HepG2 (cell line): Measurements from ENCODE around the gene ZFPM1. TPM values are rescaled to one million over a fixed set of nuclear protein-coding genes. Genes with fewer than 3 reads are reported as not detected.

Experiments used
- BRD4 ChIP-seq: sonication (generic); formaldehyde crosslinking; IDR thresholded peaks from 2 replicates; pipeline ENCODE4 v1.4.0; 2020; ENCODE audit warnings: missing genetic modification reagents
- GATAD2A ChIP-seq: IDR thresholded peaks from 2 replicates; pipeline ENCODE4 v1.6.1; 2016
- GTF2F1 ChIP-seq: fragments of 150-350 bp; IDR thresholded peaks from 2 replicates; pipeline ENCODE4 v1.6.1; 2014; ENCODE audit warnings: low read length
- KAT8 ChIP-seq: IDR thresholded peaks from 2 replicates; pipeline ENCODE4 v1.6.1; 2016; ENCODE audit warnings: missing genetic modification reagents, missing compliant biosample characterization
- MAX ChIP-seq: IDR thresholded peaks from 2 replicates; pipeline ENCODE4 v1.6.1; 2012; ENCODE audit warnings: inconsistent platforms
- MED8 ChIP-seq: sonication (generic); formaldehyde crosslinking; IDR thresholded peaks from 2 replicates; pipeline ENCODE4 v1.8.1; 2023; ENCODE audit warnings: mild to moderate bottlenecking, missing genetic modification reagents; ENCODE audit not compliant: insufficient replicate concordance
- NFIB ChIP-seq: sonication (generic); formaldehyde crosslinking; IDR thresholded peaks from 2 replicates; pipeline ENCODE4 v1.9.0; 2021; ENCODE audit warnings: missing genetic modification reagents, mild to moderate bottlenecking, borderline replicate concordance
- NR2F1 ChIP-seq, 2 experiments: fragments of 450-650 bp in 1 of 2; formaldehyde crosslinking in 1 of 2; IDR thresholded peaks; 2 replicates each; pipeline versions ENCODE4 v1.5.0 to v1.6.1; 2016 to 2020; ENCODE audit warnings: mild to moderate bottlenecking in 1 of 2, missing compliant biosample characterization in 1 of 2, missing genetic modification reagents in 1 of 2, moderate library complexity in 1 of 2
- PHB2 ChIP-seq: fragments of 450-650 bp; IDR thresholded peaks from 2 replicates; pipeline ENCODE4 v1.6.1; 2018; ENCODE audit not compliant: partially characterized antibody
- PHF8 ChIP-seq: sonication (generic); formaldehyde crosslinking; IDR thresholded peaks from 2 replicates; pipeline ENCODE4 v1.5.0; 2020; ENCODE audit warnings: missing genetic modification reagents
- PRPF4 ChIP-seq: fragments of 200-400 bp; formaldehyde crosslinking; IDR thresholded peaks from 2 replicates; pipeline ENCODE4 v1.6.1; 2016; ENCODE audit warnings: low read length, low read depth; ENCODE audit not compliant: poor library complexity, severe bottlenecking
- RFX1 ChIP-seq: fragments of 450-650 bp; IDR thresholded peaks from 2 replicates; pipeline ENCODE4 v1.6.1; 2017
- ZEB1 ChIP-seq: IDR thresholded peaks from 2 replicates; pipeline ENCODE4 v1.6.1; 2012; ENCODE audit warnings: mild to moderate bottlenecking, low read depth, inconsistent platforms; ENCODE audit not compliant: insufficient replicate concordance
- ZNF124 ChIP-seq: sonication (generic); formaldehyde crosslinking; IDR thresholded peaks from 2 replicates; pipeline ENCODE4 v1.4.0; 2020; ENCODE audit warnings: missing genetic modification reagents
- ZNF230 ChIP-seq: sonication (generic); formaldehyde crosslinking; IDR thresholded peaks from 2 replicates; pipeline ENCODE4 v1.4.0; 2020; ENCODE audit warnings: mild to moderate bottlenecking, missing genetic modification reagents
- ZNF432 ChIP-seq: sonication (generic); formaldehyde crosslinking; IDR thresholded peaks from 2 replicates; pipeline ENCODE4 v1.5.0; 2020; ENCODE audit warnings: missing genetic modification reagents, mild to moderate bottlenecking, borderline replicate concordance
- ZNF703 ChIP-seq: sonication (generic); formaldehyde crosslinking; IDR thresholded peaks from 2 replicates; pipeline ENCODE4 v1.5.1; 2020; ENCODE audit warnings: missing genetic modification reagents, mild to moderate bottlenecking, moderate library complexity, borderline replicate concordance
- polyA plus RNA-seq, 8 experiments: library from polyadenylated mRNA; depleted of rRNA in 3 of 8; stranded (reverse) in 7 of 8; unstranded in 1 of 8; fragments of >200 nt; fragmentation: Illumina TruSeq in 4 of 8; extraction: Trizol in 4 of 8; gene quantifications; 2 replicates each; pipeline versions ENCODE4 v1.2.1 to v1.2.3, GENCODE V29; 2011 to 2016; ENCODE audit warnings: low read depth in 4 of 8, missing spikeins in 1 of 8, mixed read lengths in 1 of 8; ENCODE audit not compliant: insufficient read depth in 1 of 8
- total RNA-seq, 5 experiments: library from RNA; depleted of rRNA; stranded (reverse); fragments of >200 nt; fragmentation: Illumina TruSeq; extraction: Trizol; gene quantifications; 2 replicates each; pipeline ENCODE4 v1.2.3, GENCODE V29; 2016; ENCODE audit warnings: low read depth in 1 of 5
- TF ChIP-seq, protein P1 (sequence below): sonication (generic); formaldehyde crosslinking; IDR thresholded peaks from one replicate; pipeline ENCODE4 v1.5.1; 2020; ENCODE audit warnings: mild to moderate bottlenecking, missing genetic modification reagents; ENCODE audit errors: not compliant biosample characterization
- TF ChIP-seq, protein P2 (sequence below): sonication (generic); formaldehyde crosslinking; IDR thresholded peaks from 2 replicates; pipeline ENCODE4 v1.4.0; 2020; ENCODE audit warnings: missing genetic modification reagents
- TF ChIP-seq, protein P3 (sequence below): sonication (generic); formaldehyde crosslinking; IDR thresholded peaks from 2 replicates; pipeline ENCODE4 v1.8.0; 2023; ENCODE audit warnings: mild to moderate bottlenecking, missing genetic modification reagents

The ZFPM1 gene
- total and polyA plus RNA-seq, 2 of the 13 experiments (the other 11 are each of a cell fraction or from before 2014, with no cell fraction given): 1.3 to 3.8 TPM

DNA sequence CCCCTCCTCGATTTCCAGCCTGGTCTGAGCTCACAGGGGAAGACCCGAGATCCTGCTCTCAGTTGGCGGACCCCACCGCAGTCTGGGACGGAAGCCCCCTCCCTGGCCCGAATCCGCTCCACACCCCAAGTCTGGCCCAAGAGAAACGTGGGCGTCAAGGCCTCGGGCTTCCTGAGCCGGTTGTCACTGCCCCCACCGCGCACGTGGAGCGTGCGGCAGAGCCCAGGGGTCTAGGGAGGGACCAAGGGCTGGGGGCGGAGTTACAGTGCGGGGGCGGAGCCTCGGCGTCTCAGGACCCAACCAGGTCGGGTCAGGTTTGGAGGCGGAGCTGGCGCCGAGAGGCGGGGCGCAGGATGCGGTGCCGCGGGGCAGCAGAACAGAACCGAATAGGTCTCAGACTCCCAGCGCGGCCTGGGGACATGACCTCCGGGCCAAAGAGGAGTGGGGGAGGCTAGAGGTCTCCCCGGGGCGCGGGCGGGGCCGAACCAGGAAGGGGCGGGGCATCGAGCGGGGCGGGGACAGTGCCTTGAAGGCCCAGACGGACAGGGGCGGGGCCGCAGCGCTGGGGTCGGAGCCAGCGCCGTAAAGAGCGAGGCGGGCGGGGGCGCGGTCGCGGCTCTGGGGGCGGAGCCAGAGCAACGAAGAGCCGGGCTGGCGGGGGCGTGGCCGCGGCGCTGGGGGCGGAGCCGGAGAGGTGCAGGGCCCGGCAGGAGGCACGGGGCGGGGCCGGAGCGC is 431 bp upstream of the ZFPM1 start (continued):
- peak; percentile 70; the same call in 1 of the 2 replicates for TF ChIP-seq KAT8 (CRISPR knock-in tag)
- no peak for TF ChIP-seq PRPF4
- TF ChIP-seq, protein P1, sequence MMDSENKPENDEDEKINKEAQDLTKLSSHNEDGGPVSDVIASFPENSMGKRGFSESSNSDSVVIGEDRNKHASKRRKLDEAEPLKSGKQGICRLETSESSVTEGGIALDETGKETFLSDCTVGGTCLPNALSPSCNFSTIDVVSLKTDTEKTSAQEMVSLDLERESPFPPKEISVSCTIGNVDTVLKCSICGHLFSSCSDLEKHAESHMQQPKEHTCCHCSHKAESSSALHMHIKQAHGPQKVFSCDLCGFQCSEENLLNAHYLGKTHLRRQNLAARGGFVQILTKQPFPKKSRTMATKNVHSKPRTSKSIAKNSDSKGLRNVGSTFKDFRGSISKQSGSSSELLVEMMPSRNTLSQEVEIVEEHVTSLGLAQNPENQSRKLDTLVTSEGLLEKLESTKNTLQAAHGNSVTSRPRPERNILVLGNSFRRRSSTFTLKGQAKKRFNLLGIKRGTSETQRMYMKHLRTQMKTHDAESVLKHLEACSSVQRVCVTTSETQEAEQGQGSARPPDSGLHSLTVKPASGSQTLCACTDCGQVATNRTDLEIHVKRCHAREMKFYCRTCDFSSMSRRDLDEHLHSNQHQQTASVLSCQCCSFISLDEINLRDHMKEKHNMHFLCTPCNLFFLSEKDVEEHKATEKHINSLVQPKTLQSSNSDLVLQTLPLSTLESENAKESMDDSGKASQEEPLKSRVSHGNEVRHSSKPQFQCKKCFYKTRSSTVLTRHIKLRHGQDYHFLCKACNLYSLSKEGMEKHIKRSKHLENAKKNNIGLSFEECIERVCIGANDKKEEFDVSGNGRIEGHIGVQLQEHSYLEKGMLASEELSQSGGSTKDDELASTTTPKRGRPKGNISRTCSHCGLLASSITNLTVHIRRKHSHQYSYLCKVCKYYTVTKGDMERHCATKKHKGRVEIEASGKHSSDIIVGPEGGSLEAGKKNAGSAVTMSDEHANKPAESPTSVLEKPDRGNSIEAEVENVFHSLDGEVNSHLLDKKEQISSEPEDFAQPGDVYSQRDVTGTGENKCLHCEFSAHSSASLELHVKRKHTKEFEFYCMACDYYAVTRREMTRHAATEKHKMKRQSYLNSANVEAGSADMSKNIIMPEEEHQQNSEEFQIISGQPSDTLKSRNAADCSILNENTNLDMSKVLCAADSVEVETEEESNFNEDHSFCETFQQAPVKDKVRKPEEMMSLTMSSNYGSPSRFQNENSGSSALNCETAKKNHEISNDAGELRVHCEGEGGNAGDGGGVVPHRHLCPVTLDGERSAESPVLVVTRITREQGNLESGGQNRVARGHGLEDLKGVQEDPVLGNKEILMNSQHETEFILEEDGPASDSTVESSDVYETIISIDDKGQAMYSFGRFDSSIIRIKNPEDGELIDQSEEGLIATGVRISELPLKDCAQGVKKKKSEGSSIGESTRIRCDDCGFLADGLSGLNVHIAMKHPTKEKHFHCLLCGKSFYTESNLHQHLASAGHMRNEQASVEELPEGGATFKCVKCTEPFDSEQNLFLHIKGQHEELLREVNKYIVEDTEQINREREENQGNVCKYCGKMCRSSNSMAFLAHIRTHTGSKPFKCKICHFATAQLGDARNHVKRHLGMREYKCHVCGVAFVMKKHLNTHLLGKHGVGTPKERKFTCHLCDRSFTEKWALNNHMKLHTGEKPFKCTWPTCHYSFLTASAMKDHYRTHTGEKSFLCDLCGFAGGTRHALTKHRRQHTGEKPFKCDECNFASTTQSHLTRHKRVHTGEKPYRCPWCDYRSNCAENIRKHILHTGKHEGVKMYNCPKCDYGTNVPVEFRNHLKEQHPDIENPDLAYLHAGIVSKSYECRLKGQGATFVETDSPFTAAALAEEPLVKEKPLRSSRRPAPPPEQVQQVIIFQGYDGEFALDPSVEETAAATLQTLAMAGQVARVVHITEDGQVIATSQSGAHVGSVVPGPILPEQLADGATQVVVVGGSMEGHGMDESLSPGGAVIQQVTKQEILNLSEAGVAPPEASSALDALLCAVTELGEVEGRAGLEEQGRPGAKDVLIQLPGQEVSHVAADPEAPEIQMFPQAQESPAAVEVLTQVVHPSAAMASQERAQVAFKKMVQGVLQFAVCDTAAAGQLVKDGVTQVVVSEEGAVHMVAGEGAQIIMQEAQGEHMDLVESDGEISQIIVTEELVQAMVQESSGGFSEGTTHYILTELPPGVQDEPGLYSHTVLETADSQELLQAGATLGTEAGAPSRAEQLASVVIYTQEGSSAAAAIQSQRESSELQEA (CRISPR knock-in tag): peak; percentile 99
- TF ChIP-seq, protein P2, sequence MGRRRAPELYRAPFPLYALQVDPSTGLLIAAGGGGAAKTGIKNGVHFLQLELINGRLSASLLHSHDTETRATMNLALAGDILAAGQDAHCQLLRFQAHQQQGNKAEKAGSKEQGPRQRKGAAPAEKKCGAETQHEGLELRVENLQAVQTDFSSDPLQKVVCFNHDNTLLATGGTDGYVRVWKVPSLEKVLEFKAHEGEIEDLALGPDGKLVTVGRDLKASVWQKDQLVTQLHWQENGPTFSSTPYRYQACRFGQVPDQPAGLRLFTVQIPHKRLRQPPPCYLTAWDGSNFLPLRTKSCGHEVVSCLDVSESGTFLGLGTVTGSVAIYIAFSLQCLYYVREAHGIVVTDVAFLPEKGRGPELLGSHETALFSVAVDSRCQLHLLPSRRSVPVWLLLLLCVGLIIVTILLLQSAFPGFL (CRISPR knock-in tag): no peak
- TF ChIP-seq ZNF124 (CRISPR knock-in tag): peak; percentile 77
- peak; percentile 95 for TF ChIP-seq ZNF230
- TF ChIP-seq PHB2: no peak
- TF ChIP-seq RFX1: no peak
- TF ChIP-seq BRD4 (CRISPR knock-in tag): no peak
- TF ChIP-seq PHF8 (CRISPR knock-in tag): peak; percentile 56; the same call in 1 of the 2 replicates
- peak; percentile 100 for TF ChIP-seq MAX
- TF ChIP-seq ZNF703 (CRISPR knock-in tag): 0 out of 2 replicates have a peak, but pooled peaks have one; percentile 65
- no peak for TF ChIP-seq NR2F1 (CRISPR knock-in tag; IDR thresholded peaks at IDR 0.05)
- TF ChIP-seq MED8 (CRISPR knock-in tag): peak; percentile 46
- TF ChIP-seq ZNF432 (CRISPR knock-in tag): no peak
- TF ChIP-seq ZEB1: no peak
- TF ChIP-seq, protein P3, sequence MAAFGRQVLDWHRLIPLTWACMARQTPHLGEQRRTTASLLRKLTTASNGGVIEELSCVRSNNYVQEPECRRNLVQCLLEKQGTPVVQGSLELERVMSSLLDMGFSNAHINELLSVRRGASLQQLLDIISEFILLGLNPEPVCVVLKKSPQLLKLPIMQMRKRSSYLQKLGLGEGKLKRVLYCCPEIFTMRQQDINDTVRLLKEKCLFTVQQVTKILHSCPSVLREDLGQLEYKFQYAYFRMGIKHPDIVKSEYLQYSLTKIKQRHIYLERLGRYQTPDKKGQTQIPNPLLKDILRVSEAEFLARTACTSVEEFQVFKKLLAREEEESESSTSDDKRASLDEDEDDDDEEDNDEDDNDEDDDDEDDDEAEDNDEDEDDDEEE (CRISPR knock-in tag): peak; percentile 24; the same call in 1 of the 2 replicates
- TF ChIP-seq GTF2F1: no peak
- TF ChIP-seq GATAD2A (CRISPR knock-in tag): peak; percentile 56
- TF ChIP-seq NFIB (CRISPR knock-in tag): peak; percentile 37; the same call in 1 of the 2 replicates
